ENCODE measurements around the gene ARRDC5.

- no peak for TF ChIP-seq CTCF (IDR thresholded peaks at IDR 0.05; ENCODE audit: poor library complexity)
- no peak for TF ChIP-seq EZH2 (IDR thresholded peaks at IDR 0.05; ENCODE audit: borderline replicate concordance)
Observed at GRCh38 chr19:4932711-4933110, 30.0 kb upstream of the ARRDC5 start.

Data from hepatocyte (in vitro differentiated cells).